OCI-LY3 (cell line): Measurements from ENCODE around the gene NLRP4.

Source experiments
- CTCF ChIP-seq: fragments of 200-600, 300-600 bp; sonication (generic); IDR thresholded peaks from 2 replicates; pipeline ENCODE4 v1.5.1; 2014; ENCODE audit warnings: antibody characterized with exemption, low read length, low read depth
- EZH2phosphoT487 ChIP-seq: fragments of 200-600 bp; shearing (Covaris generic); IDR thresholded peaks from 2 replicates; pipeline ENCODE4 v1.6.1; 2018; ENCODE audit warnings: antibody characterized with exemption, mixed run types, low read depth

GRCh38 chr19:55907746-55908145, 71.4 kb downstream of the NLRP4 start:
- no peak for TF ChIP-seq CTCF
- TF ChIP-seq EZH2phosphoT487 = no peak
